ENCODE measurements around the gene TFAP2B.

DNA sequence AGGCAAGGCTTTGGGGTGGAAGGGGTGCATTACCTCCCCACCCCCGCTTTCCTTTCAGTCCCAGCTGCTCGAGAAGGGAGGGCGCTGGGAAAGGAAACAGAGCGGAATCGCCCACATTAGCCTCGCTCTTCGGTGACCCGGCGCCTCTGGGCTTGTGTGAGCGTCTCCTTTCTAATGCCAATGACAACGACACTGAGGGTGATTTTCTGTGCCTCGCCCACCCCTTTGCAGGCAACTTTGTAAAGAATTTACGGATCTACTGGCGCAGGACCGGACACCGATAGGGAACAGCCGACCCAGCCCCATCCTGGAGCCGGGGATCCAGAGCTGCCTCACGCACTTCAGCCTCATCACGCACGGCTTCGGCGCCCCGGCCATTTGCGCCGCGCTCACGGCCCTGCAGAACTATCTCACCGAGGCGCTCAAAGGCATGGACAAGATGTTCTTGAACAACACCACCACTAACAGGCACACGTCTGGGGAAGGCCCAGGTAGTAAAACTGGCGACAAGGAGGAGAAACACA is 24.3 kb downstream of the TFAP2B start:
- TF ChIP-seq, protein P1, sequence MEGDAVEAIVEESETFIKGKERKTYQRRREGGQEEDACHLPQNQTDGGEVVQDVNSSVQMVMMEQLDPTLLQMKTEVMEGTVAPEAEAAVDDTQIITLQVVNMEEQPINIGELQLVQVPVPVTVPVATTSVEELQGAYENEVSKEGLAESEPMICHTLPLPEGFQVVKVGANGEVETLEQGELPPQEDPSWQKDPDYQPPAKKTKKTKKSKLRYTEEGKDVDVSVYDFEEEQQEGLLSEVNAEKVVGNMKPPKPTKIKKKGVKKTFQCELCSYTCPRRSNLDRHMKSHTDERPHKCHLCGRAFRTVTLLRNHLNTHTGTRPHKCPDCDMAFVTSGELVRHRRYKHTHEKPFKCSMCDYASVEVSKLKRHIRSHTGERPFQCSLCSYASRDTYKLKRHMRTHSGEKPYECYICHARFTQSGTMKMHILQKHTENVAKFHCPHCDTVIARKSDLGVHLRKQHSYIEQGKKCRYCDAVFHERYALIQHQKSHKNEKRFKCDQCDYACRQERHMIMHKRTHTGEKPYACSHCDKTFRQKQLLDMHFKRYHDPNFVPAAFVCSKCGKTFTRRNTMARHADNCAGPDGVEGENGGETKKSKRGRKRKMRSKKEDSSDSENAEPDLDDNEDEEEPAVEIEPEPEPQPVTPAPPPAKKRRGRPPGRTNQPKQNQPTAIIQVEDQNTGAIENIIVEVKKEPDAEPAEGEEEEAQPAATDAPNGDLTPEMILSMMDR (IDR thresholded peaks at IDR 0.05; ENCODE audit: insufficient read depth, low read depth, low read length), result no peak
- TF ChIP-seq EZH2 (IDR thresholded peaks at IDR 0.05; ENCODE audit: insufficient read depth, low read length), result no peak

Data from astrocyte (in vitro differentiated cells and primary cell).